Measurements from ENCODE around the gene USP9X.

DNA sequence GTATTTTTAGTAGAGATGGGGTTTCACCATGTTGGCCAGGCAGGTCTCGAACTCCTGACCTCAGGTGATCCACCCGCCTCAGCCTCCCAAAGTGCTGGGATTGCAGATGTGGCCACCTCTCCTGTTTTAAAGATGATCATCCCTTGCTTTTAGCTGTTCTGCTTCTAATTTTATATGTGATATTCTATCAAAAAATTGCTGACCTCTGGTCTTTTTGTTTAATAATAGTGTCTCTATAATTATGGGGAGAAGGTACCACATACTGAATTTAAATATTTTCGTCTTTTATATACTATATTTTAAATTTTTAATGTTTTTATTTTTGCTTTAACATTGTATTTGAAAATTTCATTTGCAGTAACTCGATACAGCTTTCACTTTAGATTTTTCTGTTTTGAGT, 15.6 kb downstream of the USP9X start:
- TF ChIP-seq, protein P1, sequence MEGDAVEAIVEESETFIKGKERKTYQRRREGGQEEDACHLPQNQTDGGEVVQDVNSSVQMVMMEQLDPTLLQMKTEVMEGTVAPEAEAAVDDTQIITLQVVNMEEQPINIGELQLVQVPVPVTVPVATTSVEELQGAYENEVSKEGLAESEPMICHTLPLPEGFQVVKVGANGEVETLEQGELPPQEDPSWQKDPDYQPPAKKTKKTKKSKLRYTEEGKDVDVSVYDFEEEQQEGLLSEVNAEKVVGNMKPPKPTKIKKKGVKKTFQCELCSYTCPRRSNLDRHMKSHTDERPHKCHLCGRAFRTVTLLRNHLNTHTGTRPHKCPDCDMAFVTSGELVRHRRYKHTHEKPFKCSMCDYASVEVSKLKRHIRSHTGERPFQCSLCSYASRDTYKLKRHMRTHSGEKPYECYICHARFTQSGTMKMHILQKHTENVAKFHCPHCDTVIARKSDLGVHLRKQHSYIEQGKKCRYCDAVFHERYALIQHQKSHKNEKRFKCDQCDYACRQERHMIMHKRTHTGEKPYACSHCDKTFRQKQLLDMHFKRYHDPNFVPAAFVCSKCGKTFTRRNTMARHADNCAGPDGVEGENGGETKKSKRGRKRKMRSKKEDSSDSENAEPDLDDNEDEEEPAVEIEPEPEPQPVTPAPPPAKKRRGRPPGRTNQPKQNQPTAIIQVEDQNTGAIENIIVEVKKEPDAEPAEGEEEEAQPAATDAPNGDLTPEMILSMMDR (IDR thresholded peaks at IDR 0.05) = no peak
- TF ChIP-seq POLR2AphosphoS5 (IDR thresholded peaks at IDR 0.05) = no peak

All from suprapubic skin (tissue), 3 donors.